Measurements from ENCODE around the gene SLC2A9. TPM values are rescaled to one million over a fixed set of nuclear protein-coding genes. Genes with fewer than 3 reads are reported as not detected.

The SLC2A9 gene
- total RNA-seq, 4 donors from 2014 or later = 8.0 to 18.7 (median 11.5) TPM

DNA sequence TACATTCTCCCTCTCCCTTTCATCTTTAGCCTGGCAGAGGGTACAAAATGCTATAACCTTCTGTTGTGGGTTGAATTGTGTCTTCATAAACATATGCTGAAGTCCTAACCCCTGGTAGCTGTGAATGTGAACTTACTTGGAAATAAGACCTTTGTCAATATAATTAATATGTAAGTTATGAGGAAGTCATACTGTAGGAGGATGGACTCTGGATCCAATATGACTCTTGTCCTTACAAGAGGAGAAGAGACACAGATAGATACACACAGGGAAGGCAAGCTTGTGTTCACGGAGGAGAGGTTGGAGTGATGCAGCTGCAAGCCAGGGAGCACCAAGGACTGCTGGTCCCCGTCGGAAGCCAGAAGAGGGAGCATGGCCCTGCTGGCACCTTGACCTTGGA is 94.7 kb downstream of the SLC2A9 start:
- Histone ChIP-seq H3K4me3 (no peak overlapping the region), H3K27me3 (no peaks in the 10 kb centered on the region), H3K36me3 (no peaks in the 10 kb centered on the region), H3K27ac (no peak overlapping the region), H3K9me3 (no peaks in the 10 kb centered on the region), H3K4me1 (peaks cover 0 to 12% (median 7%) of the 10 kb centered on the region in 3 donors)
- intact Hi-C loops (cut with DNase I) = no loop called here
- DNase-seq = no peak
- TF ChIP-seq POLR2A (IDR thresholded peaks at IDR 0.05) = no peak
- TF ChIP-seq, protein P1, sequence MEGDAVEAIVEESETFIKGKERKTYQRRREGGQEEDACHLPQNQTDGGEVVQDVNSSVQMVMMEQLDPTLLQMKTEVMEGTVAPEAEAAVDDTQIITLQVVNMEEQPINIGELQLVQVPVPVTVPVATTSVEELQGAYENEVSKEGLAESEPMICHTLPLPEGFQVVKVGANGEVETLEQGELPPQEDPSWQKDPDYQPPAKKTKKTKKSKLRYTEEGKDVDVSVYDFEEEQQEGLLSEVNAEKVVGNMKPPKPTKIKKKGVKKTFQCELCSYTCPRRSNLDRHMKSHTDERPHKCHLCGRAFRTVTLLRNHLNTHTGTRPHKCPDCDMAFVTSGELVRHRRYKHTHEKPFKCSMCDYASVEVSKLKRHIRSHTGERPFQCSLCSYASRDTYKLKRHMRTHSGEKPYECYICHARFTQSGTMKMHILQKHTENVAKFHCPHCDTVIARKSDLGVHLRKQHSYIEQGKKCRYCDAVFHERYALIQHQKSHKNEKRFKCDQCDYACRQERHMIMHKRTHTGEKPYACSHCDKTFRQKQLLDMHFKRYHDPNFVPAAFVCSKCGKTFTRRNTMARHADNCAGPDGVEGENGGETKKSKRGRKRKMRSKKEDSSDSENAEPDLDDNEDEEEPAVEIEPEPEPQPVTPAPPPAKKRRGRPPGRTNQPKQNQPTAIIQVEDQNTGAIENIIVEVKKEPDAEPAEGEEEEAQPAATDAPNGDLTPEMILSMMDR (IDR thresholded peaks at IDR 0.05) = no peak
- 87 to 93% methylated on average over 3 of the region's 3 CpGs for WGBS, 2 donors

DNA sequence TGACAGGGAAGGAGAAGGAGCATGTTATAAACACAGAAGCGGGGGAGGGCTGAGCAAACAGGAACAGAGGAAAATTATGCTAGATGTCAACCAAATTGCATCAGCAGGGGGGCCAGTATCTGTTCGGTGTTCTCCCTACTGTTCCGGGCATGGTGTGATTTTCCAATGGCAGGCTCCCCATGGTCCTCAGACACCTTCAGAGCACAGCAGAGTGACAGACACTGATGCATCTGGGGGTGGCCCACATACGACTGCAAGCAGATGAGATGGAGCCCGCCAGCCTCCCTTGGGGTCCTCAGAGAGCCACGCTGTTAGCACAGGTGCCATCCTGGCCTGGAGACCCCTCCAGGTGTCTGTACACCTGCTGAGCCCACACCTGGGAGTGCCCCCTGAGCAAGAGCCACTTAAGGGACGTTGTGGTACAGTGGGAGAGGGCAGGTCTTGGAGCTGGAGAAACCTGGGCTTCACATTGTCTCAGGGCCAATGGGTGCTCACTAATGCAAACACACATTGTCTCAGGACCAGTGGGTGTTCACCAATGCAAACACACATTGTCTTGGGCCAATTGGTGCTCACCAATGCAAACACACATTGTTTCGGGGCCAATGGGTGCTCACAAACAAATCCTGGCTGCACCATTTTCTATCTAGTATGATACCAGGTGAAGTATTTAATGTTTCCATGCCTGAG is 95.4 kb downstream of the SLC2A9 start:
- H3K27ac ChIP-seq = no peak overlapping the region
- H3K9me3 ChIP-seq = no peaks in the 10 kb centered on the region
- no peaks in the 10 kb centered on the region for H3K27me3 ChIP-seq
- TF ChIP-seq, protein P1 (IDR thresholded peaks at IDR 0.05) = no peak
- no peak for TF ChIP-seq POLR2A (IDR thresholded peaks at IDR 0.05)
- 81 to 84% methylated on average over 4 to 5 of the region's 8 CpGs for WGBS, 2 donors
- no peak for DNase-seq
- no peak overlapping the region for H3K4me3 ChIP-seq
- no peaks in the 10 kb centered on the region for H3K36me3 ChIP-seq
- peaks cover 0 to 12% (median 7%) of the 10 kb centered on the region in 3 donors for H3K4me1 ChIP-seq
- intact Hi-C loops (cut with DNase I) = no loop called here

DNA sequence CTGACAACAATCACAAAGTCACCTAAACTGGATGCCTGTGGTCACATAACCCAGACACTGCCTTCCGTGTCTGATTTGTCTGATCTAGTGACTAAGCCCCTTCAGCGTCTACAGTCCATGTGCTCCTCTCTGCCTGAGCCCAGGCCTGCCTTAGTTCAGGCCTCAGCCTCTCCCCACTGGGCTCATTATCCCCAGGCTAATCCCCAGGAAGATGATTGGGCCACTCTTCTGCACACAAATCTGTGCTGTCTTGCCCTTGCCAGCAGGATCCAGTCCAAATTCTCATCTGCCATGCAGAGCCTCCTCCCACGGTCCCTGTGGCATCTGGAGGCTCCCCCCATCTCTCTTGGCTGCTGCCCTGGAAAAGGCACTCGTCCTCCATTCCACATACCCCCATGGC is 96.5 kb downstream of the SLC2A9 start:
- no peak for DNase-seq
- no peak for TF ChIP-seq POLR2A (IDR thresholded peaks at IDR 0.05)
- TF ChIP-seq, protein P1 (IDR thresholded peaks at IDR 0.05) = no peak
- WGBS, 2 donors = 15 to 40% methylated on average over 4 of the region's 4 CpGs
- Histone ChIP-seq H3K4me1 (peaks cover 0 to 12% (median 7%) of the 10 kb centered on the region in 3 donors), H3K27ac (no peak overlapping the region), H3K4me3 (no peak overlapping the region), H3K9me3 (no peaks in the 10 kb centered on the region), H3K27me3 (no peaks in the 10 kb centered on the region), H3K36me3 (peaks cover 0 to 3% (median 0%) of the 10 kb centered on the region in 3 donors)
- intact Hi-C loops (cut with DNase I) = no loop called here

DNA sequence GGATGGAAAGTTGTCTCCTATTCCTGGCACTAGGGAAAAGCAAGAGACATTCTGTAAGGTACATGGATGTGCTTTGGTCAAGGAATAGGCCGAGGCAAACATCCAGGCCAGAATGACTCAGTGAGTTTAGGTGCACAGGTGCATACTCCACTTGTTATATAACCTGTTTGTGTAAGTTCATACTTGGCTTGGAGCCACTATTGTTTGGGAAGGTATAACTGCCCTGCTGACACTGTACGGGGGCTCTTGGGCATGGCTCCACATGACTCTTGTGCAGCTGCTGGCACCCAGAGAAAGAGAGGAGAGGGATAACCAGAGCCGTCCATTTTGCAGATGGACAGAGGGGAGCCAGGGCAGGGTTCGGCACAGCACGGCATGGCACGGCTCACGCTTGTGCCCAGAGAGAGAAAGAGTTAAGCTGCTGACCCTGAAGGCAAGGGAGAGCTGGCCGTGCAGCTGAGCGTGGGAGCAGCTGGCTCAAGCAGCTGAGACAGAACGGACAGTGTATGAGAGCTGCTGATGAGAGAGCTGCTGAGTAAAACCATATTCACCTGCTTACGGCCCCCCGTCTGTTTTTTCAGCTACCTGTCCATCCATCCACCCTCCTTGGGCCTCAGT is 98.0 kb downstream of the SLC2A9 start:
- 62 to 84% methylated on average over 11 to 12 of the region's 12 CpGs for WGBS, 2 donors
- no peak for DNase-seq
- Histone ChIP-seq H3K4me3 (no peak overlapping the region), H3K27me3 (no peaks in the 10 kb centered on the region), H3K36me3 (peaks cover 0 to 18% (median 0%) of the 10 kb centered on the region in 3 donors), H3K4me1 (peaks cover 0 to 12% (median 7%) of the 10 kb centered on the region in 3 donors), H3K27ac (no peak overlapping the region), H3K9me3 (no peaks in the 10 kb centered on the region)
- intact Hi-C loops (cut with DNase I) = no loop called here
- no peak for TF ChIP-seq POLR2A (IDR thresholded peaks at IDR 0.05)
- TF ChIP-seq, protein P1 (IDR thresholded peaks at IDR 0.05) = no peak

DNA sequence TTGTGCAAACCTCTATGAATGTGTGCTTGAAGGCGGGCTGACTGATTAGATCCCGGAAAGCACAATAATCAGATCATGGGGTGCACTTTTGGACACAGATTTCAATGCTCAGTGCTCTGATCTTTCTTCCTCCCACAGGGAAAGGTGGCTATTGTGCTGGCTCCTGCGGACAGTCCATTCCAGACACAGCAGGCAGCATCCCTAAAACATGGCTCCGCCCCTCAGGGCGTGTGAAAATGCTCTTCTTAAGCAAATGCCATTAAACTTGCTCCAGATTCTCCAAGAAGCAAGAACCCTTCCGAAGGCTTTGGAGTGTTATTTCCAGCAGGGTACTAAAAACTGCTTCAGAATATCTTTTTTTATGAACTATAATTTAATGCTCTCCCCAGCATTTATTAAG is 100.0 kb downstream of the SLC2A9 start:
- Histone ChIP-seq H3K27ac (no peak overlapping the region), H3K9me3 (no peaks in the 10 kb centered on the region), H3K4me3 (no peak overlapping the region), H3K27me3 (no peaks in the 10 kb centered on the region), H3K4me1 (peaks cover 0 to 12% (median 7%) of the 10 kb centered on the region in 3 donors), H3K36me3 (peaks cover 0 to 24% (median 0%) of the 10 kb centered on the region in 3 donors)
- intact Hi-C loops (cut with DNase I) = no loop called here
- 69 to 75% methylated on average over 5 to 6 of the region's 6 CpGs for WGBS, 2 donors
- TF ChIP-seq POLR2A (IDR thresholded peaks at IDR 0.05) = no peak
- TF ChIP-seq, protein P1 (IDR thresholded peaks at IDR 0.05) = no peak
- DNase-seq = no peak
